Nephron (organoid): ENCODE measurements around the gene CDKN2B-AS1.
"Not testable (repeated sequence)": the region's sequence is repeated elsewhere in the genome, so short reads cannot be mapped to it uniquely, and the experiment has no call there.

Experiments used
- H3K27ac Mint-ChIP-seq, 3 experiments: 2 replicates each; pipeline ENCODE4 v1.8.0; 2020; ENCODE audit warnings: mixed read lengths in 3 of 3, mild to moderate bottlenecking in 2 of 3, moderate library complexity in 1 of 3
- H3K27me3 Mint-ChIP-seq: 2 replicates; pipeline ENCODE4 v1.8.0; 2021; ENCODE audit warnings: low read depth, mild to moderate bottlenecking, moderate library complexity, mixed read lengths
- H3K36me3 Mint-ChIP-seq: 2 replicates; pipeline ENCODE4 v1.8.0; 2020; ENCODE audit warnings: low read depth, mixed read lengths
- H3K4me1 Mint-ChIP-seq: 2 replicates; pipeline ENCODE4 v1.8.0; 2020; ENCODE audit warnings: mixed read lengths
- H3K4me3 Mint-ChIP-seq, 3 experiments: 2 replicates each; pipeline ENCODE4 v1.8.0; 2020; ENCODE audit warnings: mild to moderate bottlenecking in 3 of 3, mixed read lengths in 3 of 3, moderate library complexity in 2 of 3
- H3K9me3 Mint-ChIP-seq: 2 replicates; pipeline ENCODE4 v1.8.0; 2020; ENCODE audit warnings: mixed read lengths
- TF ChIP-seq, protein P1 (sequence below), 3 experiments: fragments of 200-600 bp; sonication (generic); IDR thresholded peaks; one replicate each; pipeline ENCODE4 v1.5.0; 2021; ENCODE audit warnings: antibody characterized with exemption in 3 of 3; ENCODE audit not compliant: unreplicated experiment in 3 of 3

The CDKN2B-AS1 gene

DNA sequence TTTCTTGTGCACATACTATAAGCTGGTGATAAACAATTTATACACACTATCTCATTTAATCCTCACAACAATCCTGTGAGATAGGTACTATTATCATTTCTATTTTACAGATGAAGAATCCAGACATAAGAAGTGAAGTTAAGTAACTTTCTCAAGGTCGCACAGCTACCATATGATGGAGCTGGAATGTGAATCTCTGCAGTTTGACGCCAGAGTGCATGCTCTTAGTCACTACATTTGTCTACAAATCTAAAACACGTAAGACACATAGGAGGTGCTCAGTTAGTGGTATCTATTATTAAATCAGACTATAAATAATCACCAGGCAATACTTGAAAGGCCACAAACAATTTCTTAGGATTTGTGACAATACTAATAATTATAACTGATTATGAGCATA lies 59.5 kb downstream of the CDKN2B-AS1 start:
- Mint-ChIP-seq H3K4me3 (no peak overlapping the region), H3K4me1 (peaks cover 9% of the 10 kb centered on the region), H3K27ac (no peak overlapping the region), H3K27me3 (no peaks in the 10 kb centered on the region), H3K36me3 (no peaks in the 10 kb centered on the region), H3K9me3 (no peaks in the 10 kb centered on the region)
- TF ChIP-seq, protein P1, sequence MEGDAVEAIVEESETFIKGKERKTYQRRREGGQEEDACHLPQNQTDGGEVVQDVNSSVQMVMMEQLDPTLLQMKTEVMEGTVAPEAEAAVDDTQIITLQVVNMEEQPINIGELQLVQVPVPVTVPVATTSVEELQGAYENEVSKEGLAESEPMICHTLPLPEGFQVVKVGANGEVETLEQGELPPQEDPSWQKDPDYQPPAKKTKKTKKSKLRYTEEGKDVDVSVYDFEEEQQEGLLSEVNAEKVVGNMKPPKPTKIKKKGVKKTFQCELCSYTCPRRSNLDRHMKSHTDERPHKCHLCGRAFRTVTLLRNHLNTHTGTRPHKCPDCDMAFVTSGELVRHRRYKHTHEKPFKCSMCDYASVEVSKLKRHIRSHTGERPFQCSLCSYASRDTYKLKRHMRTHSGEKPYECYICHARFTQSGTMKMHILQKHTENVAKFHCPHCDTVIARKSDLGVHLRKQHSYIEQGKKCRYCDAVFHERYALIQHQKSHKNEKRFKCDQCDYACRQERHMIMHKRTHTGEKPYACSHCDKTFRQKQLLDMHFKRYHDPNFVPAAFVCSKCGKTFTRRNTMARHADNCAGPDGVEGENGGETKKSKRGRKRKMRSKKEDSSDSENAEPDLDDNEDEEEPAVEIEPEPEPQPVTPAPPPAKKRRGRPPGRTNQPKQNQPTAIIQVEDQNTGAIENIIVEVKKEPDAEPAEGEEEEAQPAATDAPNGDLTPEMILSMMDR (IDR thresholded peaks at IDR 0.05; ENCODE audit: unreplicated experiment in 3 of 3), result no peak

DNA sequence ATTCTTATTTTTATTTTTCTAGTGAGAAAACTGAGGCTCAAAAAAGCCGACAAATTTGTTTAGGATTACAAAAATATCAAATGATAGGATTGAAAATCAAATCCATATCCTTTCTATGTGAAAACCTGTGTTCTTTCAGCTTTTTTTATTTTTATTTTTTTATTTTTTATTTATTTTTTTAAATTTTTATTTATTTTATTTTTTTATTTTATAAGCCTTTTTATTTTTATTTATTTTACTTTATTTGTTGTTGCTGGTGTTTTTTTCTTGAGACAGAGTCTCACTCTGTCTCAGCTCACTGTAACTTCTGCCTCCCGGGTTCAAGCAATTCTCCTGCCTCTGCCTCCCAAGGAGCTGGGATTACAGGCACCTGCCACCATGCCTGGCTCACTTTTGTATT lies 59.9 kb downstream of the CDKN2B-AS1 start:
- H3K4me3 Mint-ChIP-seq, result no peak overlapping the region
- no peak overlapping the region for H3K27ac Mint-ChIP-seq
- H3K4me1 Mint-ChIP-seq, result peaks cover 9% of the 10 kb centered on the region
- no peaks in the 10 kb centered on the region for H3K36me3 Mint-ChIP-seq
- no peaks in the 10 kb centered on the region for H3K9me3 Mint-ChIP-seq
- TF ChIP-seq, protein P1 (IDR thresholded peaks at IDR 0.05; ENCODE audit: unreplicated experiment in 3 of 3), result no peak
- no peaks in the 10 kb centered on the region for H3K27me3 Mint-ChIP-seq

DNA sequence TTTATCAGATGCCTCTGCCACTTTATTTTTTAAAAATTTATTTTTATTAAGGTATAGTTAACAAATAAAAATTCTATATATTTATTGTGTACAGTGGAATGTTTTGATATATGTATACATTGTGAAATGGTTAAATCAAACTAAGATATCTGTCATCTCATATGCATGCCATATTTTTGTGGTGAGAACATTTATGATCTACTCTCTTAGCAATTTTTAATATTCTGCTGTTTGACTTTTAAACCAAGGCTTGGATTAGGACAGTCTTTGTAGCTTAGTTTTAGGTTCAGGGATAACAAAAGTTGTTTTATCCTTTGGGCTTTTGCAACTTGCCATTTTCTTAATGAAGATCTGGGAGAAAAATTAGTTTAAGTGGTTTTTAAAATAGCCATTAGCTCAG lies 60.5 kb downstream of the CDKN2B-AS1 start:
- H3K4me3 Mint-ChIP-seq, result no peak overlapping the region
- H3K27me3 Mint-ChIP-seq, result no peaks in the 10 kb centered on the region
- no peaks in the 10 kb centered on the region for H3K9me3 Mint-ChIP-seq
- no peaks in the 10 kb centered on the region for H3K36me3 Mint-ChIP-seq
- H3K4me1 Mint-ChIP-seq, result peaks cover 9% of the 10 kb centered on the region
- H3K27ac Mint-ChIP-seq, result no peak overlapping the region
- TF ChIP-seq, protein P1 (IDR thresholded peaks at IDR 0.05; ENCODE audit: unreplicated experiment in 3 of 3), result no peak

DNA sequence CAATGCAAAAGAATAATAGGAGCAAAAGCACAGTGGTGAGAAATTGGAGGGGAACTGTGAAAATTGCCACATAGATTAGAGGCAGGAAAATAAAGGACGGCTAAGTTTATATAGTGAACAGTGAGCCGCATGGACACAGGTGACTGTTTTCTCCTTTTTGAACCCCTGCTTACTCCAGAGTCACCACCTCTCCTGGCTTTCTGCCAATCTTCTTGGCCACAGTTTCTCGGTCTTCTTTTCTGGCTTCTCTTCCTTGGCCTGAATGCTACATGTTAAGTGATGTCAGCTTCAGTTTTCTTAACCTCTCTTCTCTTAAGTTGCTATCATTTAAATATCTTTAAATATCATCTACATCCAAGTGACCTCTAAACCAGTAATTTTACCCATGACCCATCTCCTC lies 61.8 kb downstream of the CDKN2B-AS1 start:
- Mint-ChIP-seq H3K27me3 (no peaks in the 10 kb centered on the region), H3K36me3 (no peaks in the 10 kb centered on the region), H3K9me3 (no peaks in the 10 kb centered on the region), H3K4me1 (peaks cover 9% of the 10 kb centered on the region), H3K4me3 (no peak overlapping the region), H3K27ac (no peak overlapping the region)
- TF ChIP-seq, protein P1 (IDR thresholded peaks at IDR 0.05; ENCODE audit: unreplicated experiment in 3 of 3), result no peak

DNA sequence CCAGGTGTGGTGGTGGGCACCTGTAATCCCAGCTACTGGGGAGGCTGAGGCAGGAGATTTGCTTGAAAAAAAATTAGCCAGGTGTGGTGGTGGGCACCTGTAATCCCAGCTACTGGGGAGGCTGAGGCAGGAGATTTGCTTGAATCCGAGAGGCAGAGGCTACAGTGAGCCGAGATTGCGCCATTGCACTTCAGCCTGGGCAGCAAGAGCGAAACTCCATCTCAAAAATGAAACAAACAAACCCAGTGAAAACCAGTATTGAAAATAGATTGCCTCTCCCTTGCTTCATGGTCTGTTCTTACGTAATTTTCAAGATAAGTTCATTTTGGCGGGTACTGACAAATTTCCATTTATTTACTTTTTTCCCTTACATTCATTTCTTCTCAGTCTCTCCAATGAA lies 63.4 kb downstream of the CDKN2B-AS1 start:
- H3K36me3 Mint-ChIP-seq, H3K4me3 Mint-ChIP-seq, H3K27ac Mint-ChIP-seq, H3K4me1 Mint-ChIP-seq, H3K9me3 Mint-ChIP-seq, H3K27me3 Mint-ChIP-seq: not testable (repeated sequence)

DNA sequence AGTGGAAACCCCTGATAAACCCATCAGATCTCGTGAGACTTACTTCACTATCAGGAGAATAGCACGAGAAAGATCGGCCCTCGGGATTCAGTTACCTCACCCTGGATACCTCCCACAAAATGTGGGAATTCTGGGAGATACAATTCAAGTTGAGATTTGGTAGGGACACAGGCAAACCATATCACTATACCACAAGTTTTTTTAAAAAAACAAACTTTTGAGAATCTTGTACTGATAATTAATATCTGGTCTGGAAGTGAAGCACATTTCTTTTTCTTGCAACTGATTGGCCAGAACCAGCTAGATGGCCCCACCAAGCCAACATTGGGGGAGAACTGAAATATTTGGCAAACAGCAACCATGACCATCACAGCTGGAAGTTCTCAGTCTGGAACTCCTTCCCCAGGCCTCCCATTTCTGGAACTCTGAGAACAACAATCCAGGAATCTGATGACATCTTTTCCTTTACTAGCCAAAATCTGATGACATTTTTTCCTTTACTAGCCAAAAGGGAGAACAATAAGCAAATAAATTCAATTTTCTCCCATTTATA lies 66.3 kb downstream of the CDKN2B-AS1 start:
- Mint-ChIP-seq H3K27me3 (peaks cover 4% of the 10 kb centered on the region), H3K4me3 (no peak overlapping the region), H3K27ac (no peak overlapping the region), H3K9me3 (no peaks in the 10 kb centered on the region), H3K36me3 (no peaks in the 10 kb centered on the region), H3K4me1 (no peaks in the 10 kb centered on the region)
- TF ChIP-seq, protein P1 (IDR thresholded peaks at IDR 0.05; ENCODE audit: unreplicated experiment in 3 of 3), result no peak
